ENCODE measurements around the gene QRICH2.

- no peak for TF ChIP-seq CTCF (IDR thresholded peaks at IDR 0.05)
- TF ChIP-seq POLR2A (IDR thresholded peaks at IDR 0.05), result no peak
- no peak for TF ChIP-seq EP300 (IDR thresholded peaks at IDR 0.05)
Measured at GRCh38 chr17:76307299-76307965, 644 bp downstream of the QRICH2 start.

Data from gastroesophageal sphincter (tissue), 3 donors.